Stimulated activated CD8-positive, alpha-beta memory T cell treated with anti-CD3 and anti-CD28 coated beads, Interleukin-4, amount 100 ng/mL, for 24 hours (primary cell): ENCODE data around the gene FANCG.

Experiments used
- DNase-seq: peaks from one replicate; pipeline ENCODE4 v3.0.0-alpha.2; 2020; ENCODE audit warnings: low read depth

FANCG gene

DNA sequence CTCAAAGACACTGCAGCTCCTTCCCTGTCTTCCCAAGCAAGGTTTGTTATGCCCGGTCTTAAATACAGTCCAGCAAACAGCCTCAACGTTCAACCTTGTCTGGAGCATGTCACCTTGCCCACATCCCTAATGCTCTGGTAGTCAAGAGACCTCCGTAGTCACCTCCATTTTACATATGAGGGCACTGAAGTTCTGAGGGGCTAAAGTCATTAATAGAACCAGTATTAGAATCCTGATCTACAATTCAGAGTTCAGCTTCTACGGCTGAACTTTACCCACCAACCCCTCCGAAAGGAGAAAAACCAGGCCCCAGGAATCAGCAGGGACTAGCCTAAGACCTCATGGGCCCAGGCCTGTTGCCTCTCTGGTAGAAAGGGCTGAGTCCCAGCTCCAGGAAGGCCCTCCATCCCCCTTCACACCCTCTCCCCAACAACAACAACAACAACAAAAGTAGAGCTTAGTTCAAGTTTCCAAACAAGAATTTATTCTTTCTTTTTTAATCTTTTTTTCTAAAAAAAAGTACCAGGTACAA is 24.0 kb upstream of the FANCG start:
- DNase-seq: no peak

DNA sequence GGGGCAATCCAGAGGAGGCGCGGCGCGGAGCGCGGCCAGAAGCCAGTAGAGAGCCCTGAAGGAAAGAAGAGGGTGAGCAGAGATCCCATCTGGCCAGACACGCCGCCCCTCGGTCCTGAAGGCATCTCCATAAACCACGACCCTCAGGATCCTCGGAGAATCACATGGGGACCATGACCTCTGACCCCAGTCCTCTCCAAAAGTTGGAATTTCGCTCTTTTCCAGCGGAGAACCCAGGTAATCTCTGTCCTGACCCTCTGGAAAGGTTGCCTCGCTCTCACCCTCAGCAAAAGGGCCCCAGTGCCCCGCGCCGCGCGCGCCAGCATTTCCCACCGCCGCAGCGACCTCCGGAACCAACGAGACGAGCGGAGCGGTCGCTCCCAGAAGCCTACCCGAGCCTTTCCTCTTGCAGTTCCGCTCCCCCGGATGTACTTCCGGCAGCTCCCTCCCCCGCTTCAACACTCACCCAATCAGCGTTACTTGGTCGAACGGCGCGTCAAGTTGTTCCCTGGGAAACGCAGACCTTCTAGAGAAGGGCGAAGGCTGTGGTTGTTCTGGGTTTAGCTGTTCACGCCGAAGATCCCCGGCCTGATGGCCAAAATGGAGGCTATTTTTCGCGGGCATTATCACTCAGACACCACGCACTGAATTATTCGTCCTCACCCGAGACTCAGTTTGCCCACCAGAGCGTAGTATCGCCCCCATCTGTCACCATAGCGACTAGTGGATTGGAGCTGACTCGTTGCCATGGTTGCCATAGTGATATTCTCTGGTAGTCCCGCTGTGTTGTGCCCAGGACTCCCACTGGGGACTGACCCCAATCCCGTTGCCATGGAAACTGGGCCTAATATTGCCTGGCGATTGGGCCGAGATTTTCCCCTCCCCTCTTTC is 23.3 kb upstream of the FANCG start, which contains the start of gene STOML2:
Gene STOML2, minus strand, starts transcription at position 363 of the 891 bp plus-strand sequence. Its CDS starts 37 bp downstream, at position 326.
- DNase-seq: peak; percentile 86

DNA sequence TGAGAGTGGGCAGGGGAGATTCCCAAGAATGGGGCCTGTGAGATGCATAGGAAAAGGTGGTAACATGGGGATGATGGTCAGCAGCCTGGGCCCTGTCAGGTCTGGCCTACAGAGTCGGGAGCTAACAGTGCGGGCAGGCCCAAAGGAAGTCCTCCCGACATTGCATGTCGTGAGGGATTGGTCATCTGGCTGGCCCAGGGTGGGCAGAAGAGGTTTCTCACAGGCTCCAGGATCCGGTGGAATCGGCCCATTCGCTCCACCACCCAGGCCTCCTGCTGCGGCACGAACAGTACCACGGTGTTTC is 22.7 kb upstream of the FANCG start:
- no peak for DNase-seq

DNA sequence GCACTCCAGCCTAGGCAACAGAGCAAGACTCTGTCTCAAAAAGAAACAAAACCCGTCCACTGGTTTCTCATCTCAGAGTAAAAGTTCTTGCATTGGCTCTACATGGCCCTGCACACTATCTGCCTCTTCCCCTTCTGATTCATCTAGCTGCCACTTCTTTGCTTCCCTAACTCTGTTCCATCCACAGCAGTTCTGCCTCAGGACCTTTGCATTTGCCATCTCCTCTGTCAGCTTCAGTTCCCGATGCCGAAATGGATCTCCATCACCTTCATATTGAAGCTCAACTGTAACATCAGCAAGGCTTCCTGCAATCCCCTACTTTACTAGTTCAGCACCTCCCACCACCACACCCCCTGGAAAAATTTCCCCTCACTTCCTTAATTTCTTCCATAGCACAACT is 17.8 kb upstream of the FANCG start:
- no peak for DNase-seq

DNA sequence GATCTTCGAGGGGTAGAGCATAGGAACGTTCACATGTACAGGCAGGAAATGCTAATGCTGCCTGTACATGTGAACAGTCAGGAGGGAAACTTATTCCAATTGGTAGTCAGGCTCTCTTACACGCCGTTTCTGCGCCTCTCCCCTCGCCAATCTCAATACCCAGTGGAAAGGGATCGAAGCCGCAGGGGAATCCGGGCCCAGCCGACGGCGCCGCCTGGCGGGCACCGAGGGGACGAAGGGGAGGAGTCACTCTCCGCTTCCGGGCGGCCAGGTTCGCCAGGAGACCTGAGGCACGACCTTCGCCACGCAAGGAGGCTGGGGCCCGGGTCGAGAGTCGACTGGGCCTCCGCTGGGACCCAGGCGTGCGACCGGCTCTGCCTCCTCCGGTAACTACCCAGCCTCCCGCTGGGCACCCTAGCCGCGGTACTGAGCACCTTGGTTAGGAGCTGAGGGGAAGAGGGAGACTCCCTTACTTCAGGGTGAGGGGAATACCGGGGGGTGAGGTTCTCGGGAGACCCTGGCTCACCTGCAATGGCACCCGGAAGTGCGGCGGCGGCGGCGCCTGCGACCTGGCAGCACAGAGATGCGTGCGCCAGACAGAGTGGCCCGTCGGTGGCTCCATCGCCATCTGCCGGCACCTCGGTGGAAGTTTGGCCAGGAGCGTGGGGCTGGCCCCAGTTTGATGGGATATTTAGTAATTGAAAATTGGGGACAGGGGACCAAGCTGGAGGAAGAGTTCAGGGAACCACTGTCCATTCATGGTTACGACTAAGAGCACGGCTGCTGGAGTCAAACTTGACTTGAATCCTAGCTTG is 16.5 kb upstream of the FANCG start, which contains the start of gene PIGO:
Gene PIGO, minus strand, starts transcription at position 557 of the 815 bp plus-strand sequence. CDS start 1,026 bp downstream, outside the sequence.
- DNase-seq: peak; percentile 82

DNA sequence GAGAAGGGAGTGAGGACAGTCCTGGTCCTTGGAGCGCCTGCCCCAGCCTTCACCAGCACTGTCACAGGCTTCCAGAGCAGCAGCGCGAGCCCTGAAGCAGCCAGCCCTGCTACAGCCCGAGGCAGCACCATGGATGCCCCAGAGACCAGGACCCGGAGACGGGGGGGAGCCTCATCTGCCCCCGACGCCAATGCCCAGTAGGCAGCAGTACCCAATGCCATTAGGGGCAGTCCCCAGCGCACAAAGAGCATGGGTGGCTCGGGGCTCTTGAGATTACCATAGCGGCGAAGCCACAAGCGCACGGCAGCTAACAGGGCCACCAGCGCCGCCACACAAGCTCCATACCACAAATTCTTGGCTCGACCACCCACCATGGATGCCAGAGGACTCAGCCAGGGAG is 11.8 kb upstream of the FANCG start:
- no peak for DNase-seq

DNA sequence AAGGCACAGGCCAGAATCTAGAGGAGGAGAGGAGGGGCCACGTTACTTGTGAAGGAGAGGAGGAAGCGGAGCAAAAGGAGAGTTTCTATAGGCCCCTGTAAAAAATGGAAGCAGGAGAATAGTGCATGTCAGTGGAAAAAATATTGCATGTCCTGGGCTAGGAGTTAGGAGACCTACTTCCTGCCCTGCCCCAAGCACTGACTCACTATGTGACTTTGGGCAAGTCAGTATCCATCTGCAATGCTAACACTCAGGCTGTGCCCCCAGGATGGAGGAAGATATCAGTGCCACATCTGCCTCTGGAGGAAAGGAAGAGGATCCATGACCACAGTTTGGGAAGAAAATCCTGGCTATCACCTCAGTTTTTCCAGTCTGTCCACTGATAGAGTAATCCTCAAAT is 9.7 kb upstream of the FANCG start:
- DNase-seq: no peak

DNA sequence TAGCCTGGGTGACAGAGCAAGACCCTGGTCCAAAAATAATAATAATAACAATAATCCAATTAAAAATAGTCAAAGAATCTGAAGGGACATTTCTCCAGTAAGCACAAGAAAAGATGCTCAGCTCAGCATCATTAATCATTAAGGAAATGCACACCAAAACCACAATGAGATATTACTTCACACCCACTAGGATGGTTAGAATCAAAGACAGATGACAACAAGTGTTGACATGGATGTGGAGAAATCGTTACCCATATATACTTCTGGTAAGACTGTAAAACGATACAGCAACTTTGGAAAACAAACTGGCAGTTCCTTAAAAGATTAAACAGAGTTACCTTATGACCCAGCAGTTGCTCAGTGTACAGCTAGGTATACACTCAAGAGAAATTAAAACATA is 5.3 kb upstream of the FANCG start:
- DNase-seq: no peak

DNA sequence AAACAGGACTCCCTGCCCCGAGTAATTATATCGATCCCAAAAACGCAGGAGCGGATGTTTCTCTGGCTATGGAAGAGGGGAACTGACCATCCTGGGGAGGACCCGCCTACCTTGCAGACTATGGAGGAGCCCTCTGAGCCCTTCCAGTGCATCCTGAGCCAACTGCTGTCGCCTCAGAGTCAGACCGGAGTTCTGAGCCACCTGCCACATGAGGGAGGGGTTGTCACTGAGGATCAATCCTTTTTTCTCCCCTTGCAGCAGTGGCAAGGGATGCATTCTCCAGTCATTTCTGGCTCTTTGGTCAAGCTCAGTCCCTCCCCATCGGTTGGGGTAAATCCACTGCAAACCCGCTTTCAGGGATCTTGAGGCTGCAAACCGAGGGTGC is 709 bp downstream of the FANCG start:
- no peak for DNase-seq

DNA sequence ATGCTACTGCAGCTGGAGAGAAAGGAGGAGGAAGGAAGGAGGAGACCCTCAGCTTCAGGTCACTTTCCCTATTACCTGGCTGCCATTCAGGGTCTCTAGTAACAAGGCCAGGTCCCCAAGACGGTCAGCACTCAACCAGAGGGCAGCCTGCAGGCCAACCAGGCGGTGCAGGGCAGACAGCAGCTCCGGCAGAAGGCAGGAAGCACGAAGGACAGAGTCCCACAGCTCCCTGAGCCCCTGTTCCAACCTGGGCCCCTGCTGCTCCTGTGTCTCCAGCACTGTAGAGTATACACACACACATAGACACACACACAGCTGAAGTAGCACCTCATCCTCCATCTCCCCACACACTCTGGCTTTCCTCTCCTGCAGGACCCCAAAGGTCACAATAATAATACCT is 1.7 kb downstream of the FANCG start:
- DNase-seq: no peak

DNA sequence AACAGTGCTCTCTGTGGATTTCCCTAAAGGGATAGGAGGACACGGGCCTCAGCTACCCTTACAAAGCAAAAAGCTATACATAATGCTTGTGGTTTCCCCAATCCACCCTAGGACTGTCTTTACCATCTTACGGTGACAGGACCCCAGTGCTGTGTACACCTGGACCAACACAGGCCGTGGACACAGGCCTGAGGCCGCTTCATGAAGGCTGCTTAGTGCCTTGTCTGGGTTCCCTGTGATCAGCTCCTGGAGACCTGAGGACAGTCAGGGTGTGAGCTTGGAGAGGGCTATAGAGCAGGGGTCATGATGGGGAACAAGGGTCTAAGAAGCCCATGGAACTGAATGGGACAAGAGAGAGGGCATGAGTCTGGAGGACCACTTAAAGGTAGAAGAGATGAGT is 2.9 kb downstream of the FANCG start:
- DNase-seq: no peak

DNA sequence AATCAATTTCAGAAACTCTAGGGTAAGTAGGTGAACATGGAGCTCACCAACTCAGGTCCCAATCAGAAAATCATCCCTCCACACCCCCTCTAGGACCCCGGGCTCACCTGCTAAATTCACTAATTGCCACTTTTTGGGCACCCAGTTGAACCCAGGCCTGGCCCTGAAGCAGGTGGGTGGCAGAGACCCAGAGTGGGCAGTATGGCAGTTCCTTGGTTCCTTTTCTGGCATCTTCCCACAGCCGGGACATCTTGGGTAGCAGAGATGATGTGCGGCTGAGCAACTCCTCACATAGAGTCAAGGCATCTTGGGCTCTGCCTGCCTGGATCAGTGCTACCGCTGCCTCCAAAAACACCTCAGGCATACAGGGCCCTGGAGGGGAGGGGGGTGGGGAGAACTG is 4.4 kb downstream of the FANCG start:
- DNase-seq: no peak

DNA sequence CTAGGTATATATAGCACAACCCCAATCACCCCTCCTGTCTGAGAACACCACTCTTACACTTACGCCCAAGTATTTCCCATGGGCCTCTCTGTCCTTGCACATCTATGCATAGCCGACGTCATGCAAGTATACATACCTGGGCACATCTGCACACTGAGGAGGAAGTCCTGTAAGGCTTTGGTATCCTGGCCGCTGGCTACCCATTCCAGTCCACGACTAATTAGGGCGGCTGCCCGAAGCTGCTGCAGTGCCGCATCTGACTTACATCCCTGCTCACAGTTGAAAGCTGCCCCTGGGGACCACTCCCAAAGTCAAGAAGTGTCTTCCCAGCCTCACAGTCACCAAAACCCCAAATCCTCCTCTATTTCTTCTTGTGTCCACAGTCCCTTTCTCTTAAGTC is 5.0 kb downstream of the FANCG start:
- no peak for DNase-seq

DNA sequence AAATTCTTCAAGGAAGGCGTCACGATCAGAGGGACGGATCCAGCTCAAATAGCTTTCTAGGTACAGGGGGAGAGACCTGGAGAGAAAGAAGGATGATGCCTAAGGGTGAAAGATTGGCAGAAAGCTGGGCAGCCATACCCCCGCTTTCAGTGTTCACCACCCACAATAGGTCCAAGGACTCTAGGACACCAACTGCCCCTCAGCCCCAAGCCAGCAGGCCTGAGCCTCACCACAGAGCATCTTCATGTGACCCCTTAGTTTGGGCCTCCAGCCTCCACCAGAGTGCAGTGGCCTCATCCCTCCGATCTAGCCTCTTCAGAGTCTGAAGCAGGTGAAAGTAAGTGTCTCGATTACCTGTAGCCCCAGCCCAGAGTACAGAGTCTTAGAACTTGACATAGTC is 5.6 kb downstream of the FANCG start:
- no peak for DNase-seq

DNA sequence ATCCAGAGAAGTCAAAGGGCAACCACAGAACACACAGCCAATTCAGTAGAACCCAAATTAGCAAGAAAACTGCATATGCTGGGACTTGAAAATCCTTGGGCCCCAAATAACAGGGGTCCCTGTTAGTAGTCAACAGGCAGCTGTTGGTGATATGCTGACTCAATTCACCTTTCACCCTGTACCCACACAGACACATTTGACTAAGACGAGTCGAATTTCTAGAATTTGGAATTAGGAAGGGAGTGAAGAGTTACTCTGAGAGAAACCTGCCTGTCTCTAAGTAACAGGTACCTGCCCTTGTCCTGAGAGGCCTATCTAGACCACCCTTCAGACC is 6.5 kb downstream of the FANCG start:
- DNase-seq: no peak

DNA sequence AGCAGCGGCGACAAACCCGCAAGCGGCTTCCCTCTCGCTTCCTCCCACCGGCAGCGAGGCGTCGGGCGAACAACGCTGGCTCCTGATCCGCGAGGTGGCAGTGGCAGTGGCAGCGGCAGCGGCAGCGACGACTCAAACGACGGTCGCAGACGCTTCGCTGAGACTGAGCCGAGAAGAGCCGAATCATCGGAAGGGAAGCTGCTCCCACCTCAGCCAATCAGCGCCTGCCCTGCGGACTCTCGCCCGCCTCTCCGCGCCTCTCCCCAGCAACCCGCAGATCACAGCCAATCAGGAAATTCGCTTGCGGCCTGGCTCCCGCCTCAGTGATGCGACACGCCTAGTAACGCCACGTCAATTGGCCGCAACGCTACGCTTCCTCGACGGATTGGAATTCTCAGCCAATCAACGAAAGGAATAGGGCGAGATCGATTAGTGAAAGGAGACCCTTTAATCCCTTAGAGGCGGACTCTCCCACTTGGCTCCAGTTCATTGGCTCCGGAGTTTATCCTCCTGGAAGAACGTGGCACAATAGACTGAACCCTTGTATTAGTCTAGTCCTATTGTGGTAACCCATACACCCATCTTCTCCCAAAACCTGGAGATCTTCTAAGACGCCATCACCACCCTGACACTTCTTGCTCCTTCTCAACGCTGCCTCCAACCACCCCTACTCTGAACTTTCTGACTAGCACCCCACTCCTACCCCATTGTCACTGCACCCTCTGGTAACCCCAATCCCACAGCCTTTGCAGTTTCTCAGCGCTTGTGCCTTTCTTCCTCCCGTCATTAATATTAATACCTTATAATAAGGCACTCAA is 7.1 kb downstream of the FANCG start, which contains the start of gene VCP:
Gene VCP, minus strand, starts transcription at position 165 of the 818 bp plus-strand sequence. CDS start 272 bp downstream, outside the sequence.
- peak; percentile 94 for DNase-seq

DNA sequence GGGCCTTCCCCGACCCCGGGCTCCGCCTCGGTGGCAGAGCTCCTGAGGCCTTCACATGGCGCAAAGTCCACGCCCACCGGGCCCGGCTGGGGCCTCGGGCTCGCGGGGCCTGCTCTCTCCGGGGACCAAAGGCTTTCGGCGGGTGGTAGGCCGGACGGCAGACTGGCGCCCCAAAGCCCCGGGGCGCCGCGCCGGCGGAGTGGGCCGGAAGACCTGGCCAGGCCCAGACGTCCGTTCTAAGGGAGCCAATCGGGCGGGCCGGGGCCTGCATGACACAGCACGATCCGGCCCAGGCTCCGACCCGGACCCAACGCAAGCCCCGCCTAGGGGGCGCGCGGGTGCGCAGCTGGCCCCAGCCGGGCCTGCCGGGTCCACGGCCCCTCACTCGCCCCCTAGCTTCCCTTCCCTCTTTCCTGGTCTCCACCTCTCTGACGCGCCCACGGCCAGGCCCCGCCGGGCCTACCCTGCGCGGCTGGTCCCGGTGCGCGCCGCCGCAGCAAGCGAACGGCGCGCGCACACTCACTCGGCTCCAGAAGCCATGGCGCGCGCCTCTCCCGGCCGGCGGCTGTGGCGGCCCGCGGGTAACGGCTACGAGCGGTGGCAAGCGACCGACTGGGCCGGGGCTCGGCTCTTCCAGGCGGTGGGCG is 7.8 kb downstream of the FANCG start:
- peak; percentile 57 for DNase-seq

DNA sequence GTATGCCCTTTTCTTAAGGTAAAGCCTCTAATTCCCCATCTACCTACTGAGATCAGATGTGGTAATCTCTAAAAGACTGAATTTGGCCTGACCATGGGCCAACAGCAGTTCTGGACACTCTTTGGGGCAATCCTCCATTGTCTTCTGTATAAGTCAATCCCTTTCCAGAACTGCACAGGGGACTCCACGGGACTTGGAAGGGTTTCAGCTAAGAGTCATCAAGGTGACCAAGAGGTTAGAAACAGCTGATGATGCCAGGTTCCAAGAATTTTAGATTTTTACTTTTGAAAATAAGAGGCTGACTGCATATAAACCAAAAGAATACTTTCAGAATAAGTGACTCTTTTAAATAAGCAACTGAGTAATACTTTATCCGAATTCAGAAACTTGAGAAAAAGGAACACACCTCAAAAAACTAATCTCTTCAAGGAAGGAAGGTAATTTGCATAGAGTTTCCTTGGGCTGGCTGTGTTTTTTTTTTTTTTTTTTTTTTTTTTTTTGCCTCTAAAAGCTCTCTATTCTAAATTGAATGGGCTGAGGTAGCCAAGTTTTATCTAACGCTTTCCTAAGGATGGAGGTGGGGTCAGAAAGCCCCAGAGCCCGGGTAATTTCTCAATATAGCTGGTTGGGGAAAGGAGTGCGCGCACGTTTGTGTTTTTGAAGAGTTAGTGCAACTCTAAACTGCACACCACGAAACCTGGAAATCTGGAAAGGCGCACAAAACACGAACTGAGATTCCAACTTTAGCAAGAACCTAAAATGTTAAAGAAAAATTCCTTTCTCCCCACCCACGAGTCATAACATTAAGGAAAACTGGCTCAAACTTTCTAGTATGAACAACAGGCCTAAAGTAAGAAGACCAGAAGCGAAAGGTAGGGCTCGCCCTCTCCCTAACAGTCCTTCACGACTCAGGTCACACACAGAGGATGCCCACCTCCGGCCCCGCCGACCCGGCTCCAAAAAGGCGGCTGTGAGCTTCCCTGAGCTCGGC is 8.6 kb downstream of the FANCG start:
- DNase-seq: no peak

DNA sequence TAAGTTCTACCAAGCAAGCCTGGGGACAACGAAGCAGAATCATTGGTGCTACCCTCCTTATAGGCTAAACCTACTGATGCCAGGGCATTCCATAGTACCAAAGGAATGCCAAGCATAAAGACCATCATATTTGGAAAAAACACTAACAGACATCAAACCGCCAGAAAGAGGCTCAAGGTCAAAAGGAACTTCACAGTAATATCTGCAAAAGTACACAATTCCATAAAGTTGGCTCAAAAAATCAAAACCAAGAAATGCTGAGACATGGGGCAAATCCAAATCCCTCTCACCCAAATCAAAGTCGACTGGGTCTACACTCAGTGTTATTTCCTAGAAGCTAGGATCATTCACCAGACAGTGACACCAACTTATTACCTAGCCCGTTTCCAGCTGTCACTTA is 10.7 kb downstream of the FANCG start:
- no peak for DNase-seq

DNA sequence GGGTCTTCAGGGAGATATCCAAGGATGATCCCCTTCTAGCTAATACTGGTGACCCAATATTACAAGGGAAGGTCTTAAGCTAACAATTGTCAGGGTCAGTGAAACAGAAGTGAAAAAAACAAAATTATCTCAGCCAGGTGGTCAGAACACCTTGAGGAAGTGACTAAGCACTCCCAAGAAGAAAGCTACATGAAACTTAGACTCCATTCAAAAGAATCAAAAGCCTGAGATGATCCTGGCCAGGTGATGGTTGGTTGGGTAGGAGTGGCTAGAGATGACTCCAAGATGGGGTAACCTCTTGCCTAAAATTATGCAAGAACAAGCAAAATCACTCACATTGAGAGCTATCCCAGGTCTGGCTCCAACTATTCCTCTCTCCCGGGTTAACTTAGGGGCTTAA is 12.7 kb downstream of the FANCG start:
- no peak for DNase-seq
